ENCODE results near the gene HOOK2. TPM values are rescaled to one million over a fixed set of nuclear protein-coding genes. Genes with fewer than 3 reads are reported as not detected.
"Not testable (repeated sequence)": the region's sequence is repeated elsewhere in the genome, so short reads cannot be mapped to it uniquely, and the experiment has no call there.

Gene HOOK2
- total RNA-seq, 1 donor from 2014 or later = 45.1 TPM

DNA sequence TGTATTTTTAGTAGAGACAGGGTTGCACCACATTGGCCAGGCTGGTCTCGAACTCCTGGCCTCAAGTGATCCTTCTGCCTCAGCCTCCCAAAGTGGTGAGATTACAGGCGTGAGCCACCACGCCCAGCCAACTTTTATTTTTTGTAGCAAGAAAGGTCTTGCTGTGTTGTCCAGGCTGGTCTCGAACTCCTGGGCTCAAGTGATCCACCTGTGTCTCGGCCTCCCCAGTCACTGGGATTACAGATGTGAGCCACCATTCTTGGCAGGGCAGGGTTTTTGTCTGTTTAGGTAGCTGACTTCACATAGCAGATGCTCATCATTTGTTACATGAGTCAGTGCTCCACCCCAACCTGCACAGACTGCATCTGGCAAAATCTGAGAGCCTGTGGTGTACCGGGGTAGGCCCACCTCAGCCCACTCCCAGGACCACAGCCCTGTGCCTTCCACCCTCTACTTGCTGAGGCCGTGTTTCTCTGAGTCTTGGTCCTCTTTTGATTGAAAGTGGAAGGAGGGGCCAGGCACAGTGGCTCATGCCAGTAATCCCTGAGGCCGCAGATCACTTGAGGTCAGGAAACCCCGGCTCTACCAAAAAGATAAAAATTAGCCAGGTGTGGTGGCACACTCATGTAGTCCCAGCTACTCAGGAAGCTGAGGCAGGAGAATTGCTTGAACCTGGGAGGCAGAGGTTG lies 47.5 kb downstream of the HOOK2 start:
- ATAC-seq = no peak
- intact Hi-C loops (cut with DNase I) = no loop called here

DNA sequence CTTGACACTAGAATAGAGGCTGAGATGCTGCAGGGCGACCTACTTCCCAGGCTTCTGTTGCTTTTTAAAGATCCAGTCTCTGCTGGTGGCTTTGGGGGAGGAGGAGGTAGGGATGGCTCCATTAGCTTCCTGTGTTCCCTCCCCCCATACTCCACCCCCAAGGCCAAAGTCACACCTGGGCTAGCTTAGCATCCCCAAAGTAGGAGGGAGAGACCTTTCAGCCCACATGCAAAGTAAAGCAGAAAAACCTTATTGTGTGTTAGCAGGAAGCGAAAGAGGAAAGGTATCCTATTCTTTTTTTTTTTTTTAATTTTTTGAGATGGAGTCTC lies 48.4 kb downstream of the HOOK2 start:
- ATAC-seq (no peak), DNase-seq (ENCODE audit: low spot score) (no peak)
- intact Hi-C loops (cut with DNase I) = no loop called here

More for the DNA sequence above, 47.5 kb downstream of the HOOK2 start:
- DNase-seq (ENCODE audit: low spot score) = no peak

DNA sequence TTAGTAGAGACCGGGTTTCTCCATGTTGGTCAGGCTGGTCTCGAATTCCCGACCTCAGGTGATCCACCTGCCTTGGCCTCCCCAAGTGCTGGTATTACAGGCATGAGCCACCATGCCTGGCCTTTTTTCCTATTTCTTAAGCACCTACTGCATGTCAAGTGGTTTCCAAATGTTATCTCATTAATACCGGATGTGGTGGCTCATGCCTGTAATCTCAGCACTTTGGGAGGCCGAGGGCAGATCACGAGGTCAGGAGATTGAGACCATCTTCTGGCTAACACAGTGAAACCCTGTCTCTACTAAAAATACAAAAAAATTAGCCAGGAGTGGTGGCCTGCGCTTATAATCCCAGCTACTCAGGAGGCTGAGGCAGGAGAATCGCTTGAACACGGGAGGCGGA lies 49.7 kb downstream of the HOOK2 start:
- DNase-seq (ENCODE audit: low spot score); ATAC-seq; intact Hi-C loops (cut with DNase I): not testable (repeated sequence)

- ATAC-seq (peak; percentile 66), DNase-seq (ENCODE audit: low spot score) (no peak)
- intact Hi-C loops (cut with DNase I) = no loop called here
Observed at GRCh38 chr19:12723641-12724426, 51.5 kb downstream of the HOOK2 start, which contains the start of gene TNPO2. Gene TNPO2 (minus strand): TSS chr19:12723932. CDS start chr19:12720977, 2,955 bp downstream.

GRCh38 chr19:12723381-12723640 lies 52.0 kb downstream of the HOOK2 start:
- intact Hi-C loops (cut with DNase I) = no loop called here

GRCh38 chr19:12722566-12723380 lies 52.6 kb downstream of the HOOK2 start:
- peak; percentile 97 for DNase-seq (ENCODE audit: low spot score)
- intact Hi-C loops (cut with DNase I) = no loop called here
- ATAC-seq = peak; percentile 96

More at GRCh38 chr19:12723381-12723640, 52.0 kb downstream of the HOOK2 start:
- DNase-seq (ENCODE audit: low spot score) = no peak
- no peak for ATAC-seq

DNA sequence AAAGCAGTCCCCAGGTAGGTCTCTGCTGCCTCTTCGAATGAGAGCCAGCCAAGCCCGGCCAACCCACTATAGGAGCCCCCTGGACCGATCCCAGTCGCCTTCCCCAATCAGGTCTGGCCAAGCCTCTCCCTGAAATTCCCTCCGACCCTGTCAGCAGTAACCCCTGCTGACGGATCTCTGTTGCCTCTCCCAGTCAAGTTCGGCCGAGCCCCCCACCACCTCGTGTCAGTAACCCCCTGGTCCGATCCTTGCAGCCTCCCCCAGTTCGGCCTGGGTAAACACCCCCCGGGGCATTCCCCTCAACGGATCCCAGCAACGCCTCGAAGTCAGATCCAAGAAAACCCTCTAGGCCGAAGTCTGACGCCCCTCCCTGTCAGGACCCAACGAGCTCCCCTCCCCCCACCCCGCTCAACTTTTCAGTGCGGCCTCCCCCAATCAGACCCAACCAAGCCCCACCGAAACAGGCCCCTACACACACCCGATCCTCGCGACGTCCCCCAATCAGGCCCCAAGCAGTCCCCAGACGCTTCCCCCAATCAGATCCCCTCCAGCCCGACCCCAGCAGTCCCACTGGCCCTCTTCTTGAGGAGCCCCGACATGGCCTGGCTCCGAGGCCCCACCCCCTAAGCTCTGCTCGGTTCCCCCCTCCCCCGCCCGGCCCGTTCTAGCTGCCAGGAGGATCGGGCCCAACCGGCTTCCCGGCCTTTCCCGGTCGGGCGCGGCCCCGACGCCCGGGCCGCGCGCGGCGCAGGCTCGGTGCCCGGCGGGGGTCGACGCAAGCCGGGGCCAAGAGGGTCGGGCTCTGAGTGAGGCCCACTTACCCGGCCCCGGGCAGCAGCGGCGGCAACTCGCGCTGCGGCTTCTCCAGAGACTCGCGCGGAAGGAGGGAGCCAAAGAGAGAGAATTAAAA lies 53.4 kb downstream of the HOOK2 start:
- intact Hi-C loops (cut with DNase I) = no loop called here

GRCh38 chr19:12720851-12721655 lies 54.3 kb downstream of the HOOK2 start:
- intact Hi-C loops (cut with DNase I) = no loop called here
- no peak for ATAC-seq
- DNase-seq (ENCODE audit: low spot score) = no peak

More for the DNA sequence above, 53.4 kb downstream of the HOOK2 start:
- DNase-seq (ENCODE audit: low spot score) (peak; percentile 81), ATAC-seq (peak; percentile 50)

- intact Hi-C loops (cut with DNase I) = no loop called here
- DNase-seq (ENCODE audit: low spot score) (no peak), ATAC-seq (no peak)
Observed at GRCh38 chr19:12720296-12720695, 55.1 kb downstream of the HOOK2 start.

DNA sequence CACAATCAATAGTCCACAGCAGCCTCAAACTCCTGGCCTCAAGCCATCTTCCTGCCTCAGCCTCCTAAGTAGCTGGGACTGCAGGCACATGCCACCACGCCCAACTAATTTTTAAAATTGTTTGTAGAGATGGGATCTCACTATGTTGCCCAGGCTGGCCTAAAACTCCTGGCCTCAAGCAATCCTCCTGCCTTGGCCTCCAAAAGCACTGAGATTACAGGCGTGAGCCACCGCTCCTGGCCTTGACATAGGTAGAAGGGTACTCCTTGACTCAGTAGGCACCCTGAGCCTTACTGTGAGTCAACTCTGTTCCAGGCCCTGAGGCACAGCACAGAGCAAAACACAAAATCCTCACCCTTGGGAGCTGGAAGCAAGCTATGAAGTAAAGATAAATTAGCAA lies 59.4 kb downstream of the HOOK2 start:
- intact Hi-C loops (cut with DNase I) = no loop called here
- ATAC-seq = no peak

DNA sequence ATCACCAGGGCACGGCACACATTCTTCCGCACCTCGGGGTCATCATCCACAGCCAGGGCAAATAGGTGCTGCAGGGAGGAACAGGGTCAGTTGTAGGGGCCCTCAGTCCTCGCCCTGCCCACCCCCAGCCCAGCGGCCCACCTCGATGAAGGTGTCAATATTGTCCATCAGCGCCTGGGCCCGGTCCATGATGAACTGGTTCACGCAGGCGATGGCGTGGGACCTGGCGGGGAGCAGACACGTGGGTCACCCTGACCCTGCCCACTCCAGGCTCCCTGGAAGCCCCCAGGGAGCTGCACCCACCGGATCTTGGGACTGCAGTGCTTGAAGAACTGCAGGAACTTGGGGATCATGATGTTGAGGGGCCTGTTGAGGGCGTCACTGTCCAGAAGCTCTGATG lies 60.2 kb downstream of the HOOK2 start:
- intact Hi-C loops (cut with DNase I) = no loop called here
- ATAC-seq (no peak), DNase-seq (ENCODE audit: low spot score) (no peak)

More for the DNA sequence above, 59.4 kb downstream of the HOOK2 start:
- DNase-seq (ENCODE audit: low spot score) = no peak

GRCh38 chr19:12713304-12713703 lies 62.0 kb downstream of the HOOK2 start:
- DNase-seq (ENCODE audit: low spot score); ATAC-seq; intact Hi-C loops (cut with DNase I): not testable (repeated sequence)

Small RNA genes within 50 kb of the gene (microRNA-seq; reads per million reads assigned to microRNA genes)
- not detected for gene MIR5684

Other genes with a start within 250 kb of the HOOK2 start
- 19.5 TPM for gene ZNF564, start 224.1 kb downstream of the HOOK2 start, total RNA-seq
- gene ZNF490, start 164.7 kb downstream of the HOOK2 start, total RNA-seq = 8.6 TPM
- 48.2 TPM for gene ZNF791, start 164.6 kb downstream of the HOOK2 start, total RNA-seq
- 76.4 TPM for gene MAN2B1, start 108.8 kb downstream of the HOOK2 start, total RNA-seq
- gene WDR83, start 108.7 kb downstream of the HOOK2 start, total RNA-seq = 12.3 TPM
- 77.1 TPM for gene DHPS, start 93.7 kb downstream of the HOOK2 start, total RNA-seq
- not detected for gene GNG14, start 87.6 kb downstream of the HOOK2 start, total RNA-seq
- gene FBXW9, start 78.9 kb downstream of the HOOK2 start, total RNA-seq = 3.6 TPM
- gene TNPO2, start 51.6 kb downstream of the HOOK2 start, total RNA-seq = 70.6 TPM
- gene TRIR, start 40.9 kb downstream of the HOOK2 start, total RNA-seq = 128 TPM
- gene GET3, start 38.1 kb downstream of the HOOK2 start, total RNA-seq = 30.1 TPM
- gene BEST2, start 23.8 kb downstream of the HOOK2 start, total RNA-seq = not detected
- gene JUNB, start 15.9 kb upstream of the HOOK2 start, total RNA-seq = 279 TPM
- gene PRDX2, start 26.2 kb upstream of the HOOK2 start, total RNA-seq = 117 TPM
- gene THSD8, start 26.5 kb upstream of the HOOK2 start, total RNA-seq = 2.4 TPM
- gene RNASEH2A, start 31.0 kb upstream of the HOOK2 start, total RNA-seq = 5.1 TPM
- gene RTBDN, start 59.0 kb upstream of the HOOK2 start, total RNA-seq = not detected
- 0.31 TPM for gene MAST1, start 63.0 kb upstream of the HOOK2 start, total RNA-seq
- 26.7 TPM for gene DNASE2, start 105.9 kb upstream of the HOOK2 start, total RNA-seq
- 1.1 TPM for gene KLF1, start 111.6 kb upstream of the HOOK2 start, total RNA-seq
- 24.4 TPM for gene GCDH, start 115.6 kb upstream of the HOOK2 start, total RNA-seq
- gene SYCE2, start 143.7 kb upstream of the HOOK2 start, total RNA-seq = not detected
- 33.7 TPM for gene FARSA, start 158.2 kb upstream of the HOOK2 start, total RNA-seq
- 454 TPM for gene CALR, start 163.1 kb upstream of the HOOK2 start, total RNA-seq
- gene RAD23A, start 170.3 kb upstream of the HOOK2 start, total RNA-seq = 102 TPM
- gene GADD45GIP1, start 181.7 kb upstream of the HOOK2 start, total RNA-seq = 13.7 TPM
- gene DAND5, start 194.0 kb upstream of the HOOK2 start, total RNA-seq = not detected
- gene NFIX, start 219.9 kb upstream of the HOOK2 start, total RNA-seq = 131 TPM

Measured in sciatic nerve (tissue), 2 donors.